Measurements from ENCODE around the gene CLDN19. TPM values are rescaled to one million over a fixed set of nuclear protein-coding genes. Genes with fewer than 3 reads are reported as not detected.

The CLDN19 gene
- total RNA-seq, 6 experiments from 2014 or later: not detected

DNA sequence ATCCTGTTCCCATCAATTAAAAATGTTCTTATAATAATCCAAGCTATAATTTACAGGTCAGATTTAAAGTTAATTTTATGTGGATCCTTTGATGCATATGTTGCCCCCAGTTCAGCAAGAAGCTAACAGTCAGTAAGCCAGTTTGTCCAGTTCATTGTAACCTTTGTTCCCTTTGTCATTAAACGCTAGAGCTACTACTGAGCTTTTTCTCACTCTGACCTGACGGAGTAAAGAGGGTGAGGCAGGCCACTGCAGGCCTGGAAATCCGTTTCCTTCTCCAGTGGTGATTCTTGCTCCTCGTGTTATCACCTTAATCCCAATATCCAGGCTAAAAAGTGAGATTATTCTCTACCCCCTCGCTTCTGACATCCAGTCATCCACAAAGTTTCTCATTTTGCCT is 47.6 kb downstream of the CLDN19 start:
- Mint-ChIP-seq H3K27me3 (ENCODE audit: insufficient read depth) (no peaks in the 10 kb centered on the region), H3K36me3 (ENCODE audit: low read depth) (peaks cover 54% of the 10 kb centered on the region), H3K9me3 (no peaks in the 10 kb centered on the region), H3K4me1 (ENCODE audit: low read depth) (peaks cover 76% of the 10 kb centered on the region), H3K27ac (peak overlapping the region; percentile 20; the same call in 1 of the 2 replicates), H3K4me3 (no peak overlapping the region)
- no peak for DNase-seq
- TF ChIP-seq CTCF (IDR thresholded peaks at IDR 0.05): no peak

- no peak; the same call in none of the 2 replicates for TF ChIP-seq CTCF (IDR thresholded peaks at IDR 0.05)
- Mint-ChIP-seq H3K27ac (no peak overlapping the region), H3K9me3 (no peaks in the 10 kb centered on the region), H3K27me3 (ENCODE audit: insufficient read depth) (no peaks in the 10 kb centered on the region), H3K4me3 (no peak overlapping the region), H3K4me1 (ENCODE audit: low read depth) (peaks cover 89% of the 10 kb centered on the region), H3K36me3 (ENCODE audit: low read depth) (peaks cover 45% of the 10 kb centered on the region)
- DNase-seq: no peak
Observed at GRCh38 chr1:42691157-42691498, 48.9 kb downstream of the CLDN19 start.

- no peaks in the 10 kb centered on the region for H3K27me3 Mint-ChIP-seq (ENCODE audit: insufficient read depth)
- H3K9me3 Mint-ChIP-seq: no peaks in the 10 kb centered on the region
- no peak overlapping the region for H3K4me3 Mint-ChIP-seq
- H3K36me3 Mint-ChIP-seq (ENCODE audit: low read depth): peaks cover 40% of the 10 kb centered on the region
- TF ChIP-seq CTCF (IDR thresholded peaks at IDR 0.05): peak; percentile 39
- 0 out of 2 replicates have a peak overlapping the region, but pooled peaks have one; percentile 13 for H3K27ac Mint-ChIP-seq
- DNase-seq: no peak
- peaks cover 94% of the 10 kb centered on the region for H3K4me1 Mint-ChIP-seq (ENCODE audit: low read depth)
Observed at GRCh38 chr1:42690477-42691156, 49.4 kb downstream of the CLDN19 start.

- H3K4me1 Mint-ChIP-seq (ENCODE audit: low read depth): peaks cover 97% of the 10 kb centered on the region
- H3K27ac Mint-ChIP-seq: no peak overlapping the region
- H3K36me3 Mint-ChIP-seq (ENCODE audit: low read depth): peaks cover 39% of the 10 kb centered on the region
- no peak for TF ChIP-seq CTCF (IDR thresholded peaks at IDR 0.05)
- no peaks in the 10 kb centered on the region for H3K27me3 Mint-ChIP-seq (ENCODE audit: insufficient read depth)
- H3K9me3 Mint-ChIP-seq: no peaks in the 10 kb centered on the region
- DNase-seq: no peak
- H3K4me3 Mint-ChIP-seq: no peak overlapping the region
Observed at GRCh38 chr1:42689912-42690311, 50.1 kb downstream of the CLDN19 start.

DNA sequence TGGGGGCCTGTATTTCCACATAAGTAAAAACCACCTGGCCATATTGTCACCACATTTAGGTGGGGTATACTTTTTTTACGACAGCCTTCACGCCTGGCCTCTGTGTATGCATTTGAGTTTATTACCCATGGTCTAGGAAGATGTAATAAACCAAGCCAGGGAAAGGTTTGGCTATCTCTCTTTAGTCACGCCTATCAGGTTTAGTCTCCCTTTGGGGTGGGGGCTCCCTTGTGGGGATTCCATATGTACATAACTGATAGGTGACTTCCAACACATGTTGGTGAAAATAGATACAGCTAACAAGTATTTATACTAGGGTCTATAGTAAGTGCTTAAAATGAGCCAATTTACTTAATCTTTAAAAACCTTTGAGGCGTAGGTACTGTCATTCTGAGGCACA is 53.6 kb downstream of the CLDN19 start:
- H3K9me3 Mint-ChIP-seq: no peaks in the 10 kb centered on the region
- H3K4me1 Mint-ChIP-seq (ENCODE audit: low read depth): peaks cover 80% of the 10 kb centered on the region
- H3K27me3 Mint-ChIP-seq (ENCODE audit: insufficient read depth): peaks cover 6% of the 10 kb centered on the region
- H3K4me3 Mint-ChIP-seq: no peak overlapping the region; the same call in 1 of the 2 replicates
- peaks cover 31% of the 10 kb centered on the region for H3K36me3 Mint-ChIP-seq (ENCODE audit: low read depth)
- TF ChIP-seq CTCF (IDR thresholded peaks at IDR 0.05): no peak
- H3K27ac Mint-ChIP-seq: no peak overlapping the region
- DNase-seq: no peak

All from HFFc6 (cell line).